ENCODE measurements around the gene HMX1.

The HMX1 gene

DNA sequence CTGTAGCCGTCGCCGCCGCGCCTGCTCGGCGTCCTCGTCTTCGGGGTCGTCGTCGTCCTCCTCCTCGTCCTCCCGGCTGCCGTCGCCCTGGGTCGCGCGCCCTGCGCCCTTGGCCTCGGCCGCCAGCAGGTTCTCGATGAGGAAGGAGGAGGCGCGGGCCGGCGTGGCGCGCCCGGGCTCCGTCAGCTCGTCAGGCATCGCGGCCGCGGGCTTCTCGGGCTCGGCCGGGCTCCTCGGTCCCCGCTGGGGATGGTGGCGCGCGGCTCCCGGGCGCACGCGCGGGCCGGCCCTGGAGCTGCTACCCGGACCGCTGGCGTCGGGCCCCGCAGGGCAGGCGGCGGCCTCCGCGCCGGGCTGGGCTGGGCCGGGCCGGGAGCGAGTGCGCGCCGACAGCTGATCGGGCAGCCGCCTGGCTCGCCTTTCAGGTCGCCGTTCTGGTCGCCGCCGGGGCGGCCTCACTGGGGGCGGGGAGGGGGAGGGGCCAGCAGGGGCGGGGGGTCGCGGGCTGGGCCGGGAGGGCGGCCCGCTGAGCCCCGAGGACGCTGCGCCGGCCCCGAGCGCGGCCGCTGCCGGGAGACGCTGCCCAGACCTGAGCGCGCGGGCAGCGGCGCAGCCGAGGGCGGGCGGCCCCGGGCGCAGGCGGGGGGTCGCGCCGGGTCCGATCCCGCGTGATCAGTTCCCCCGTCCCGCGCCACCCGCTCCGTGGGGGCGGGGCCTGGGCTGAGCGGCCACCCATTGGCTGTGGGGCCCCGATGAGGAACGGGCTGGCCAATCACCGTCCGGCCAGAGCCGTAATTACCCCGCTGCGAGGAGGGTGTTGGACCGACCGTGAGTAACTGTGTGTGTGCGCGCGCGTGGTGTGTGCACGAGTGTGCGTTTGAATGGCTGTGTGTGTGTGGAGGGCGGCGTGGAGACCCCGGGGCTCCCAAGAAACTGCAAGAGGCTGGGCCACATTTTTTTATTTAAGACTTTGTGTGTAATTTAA, at the start of gene HMX1:
HMX1 (minus strand) TSS at position 423 of the 985 bp plus-strand sequence; CDS start at position 198, 225 bp downstream.
- DNase-seq (ENCODE audit: low read depth): no peak

DNA sequence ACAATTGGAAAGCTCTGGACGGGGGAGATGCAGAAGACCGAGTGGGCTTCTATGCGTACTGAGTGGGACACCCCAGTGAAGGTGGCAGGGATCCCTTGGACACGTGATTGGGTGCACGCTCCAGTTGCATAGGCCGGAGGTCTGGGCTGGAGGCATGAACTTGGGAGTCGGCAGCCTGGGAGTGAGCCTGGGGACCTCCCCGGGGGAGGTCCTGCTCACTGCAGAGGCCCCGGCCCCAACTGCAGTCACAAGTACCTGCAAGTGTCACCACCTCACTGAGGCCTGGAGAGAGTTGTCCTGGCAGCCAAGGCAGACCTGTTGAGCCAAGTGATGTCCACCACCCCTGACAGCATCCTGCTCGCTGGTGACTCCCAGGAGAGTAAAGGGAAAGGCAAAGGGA, 49.3 kb upstream of the HMX1 start:
- no peak for DNase-seq (ENCODE audit: low read depth)

DNA sequence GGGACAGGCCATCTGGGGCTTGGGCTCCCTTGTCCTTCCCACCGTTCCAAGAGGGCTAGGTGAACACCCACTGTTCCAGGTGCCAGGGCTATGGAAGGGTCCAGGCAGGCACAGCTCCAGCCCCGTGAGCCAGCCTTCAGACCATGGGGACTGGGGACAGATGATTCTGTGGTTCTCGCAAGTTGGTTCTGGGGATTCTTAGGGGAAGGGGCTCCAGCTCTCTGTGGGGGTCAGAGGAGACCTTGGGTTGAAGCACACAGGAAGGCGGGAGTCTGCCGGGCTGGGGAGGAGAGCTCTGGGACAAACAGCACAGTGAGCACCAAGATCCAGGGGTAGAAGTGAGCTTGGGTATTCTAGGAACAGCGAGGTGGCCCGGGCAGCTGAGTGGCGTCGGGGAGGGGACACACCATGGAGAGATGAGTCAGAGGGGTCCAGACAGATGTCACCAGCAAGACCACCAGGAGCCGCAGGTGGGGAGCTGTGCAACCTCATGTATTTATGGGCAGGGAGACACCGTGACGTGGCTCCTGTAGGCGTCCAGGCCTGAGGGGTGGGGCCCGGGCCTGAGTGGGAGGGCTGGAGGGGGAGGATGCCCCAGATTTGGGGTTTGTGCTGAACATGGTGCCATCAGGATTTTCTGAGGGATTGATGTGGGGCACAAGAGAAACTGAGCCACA, 48.8 kb upstream of the HMX1 start:
- no peak for DNase-seq (ENCODE audit: low read depth)

DNA sequence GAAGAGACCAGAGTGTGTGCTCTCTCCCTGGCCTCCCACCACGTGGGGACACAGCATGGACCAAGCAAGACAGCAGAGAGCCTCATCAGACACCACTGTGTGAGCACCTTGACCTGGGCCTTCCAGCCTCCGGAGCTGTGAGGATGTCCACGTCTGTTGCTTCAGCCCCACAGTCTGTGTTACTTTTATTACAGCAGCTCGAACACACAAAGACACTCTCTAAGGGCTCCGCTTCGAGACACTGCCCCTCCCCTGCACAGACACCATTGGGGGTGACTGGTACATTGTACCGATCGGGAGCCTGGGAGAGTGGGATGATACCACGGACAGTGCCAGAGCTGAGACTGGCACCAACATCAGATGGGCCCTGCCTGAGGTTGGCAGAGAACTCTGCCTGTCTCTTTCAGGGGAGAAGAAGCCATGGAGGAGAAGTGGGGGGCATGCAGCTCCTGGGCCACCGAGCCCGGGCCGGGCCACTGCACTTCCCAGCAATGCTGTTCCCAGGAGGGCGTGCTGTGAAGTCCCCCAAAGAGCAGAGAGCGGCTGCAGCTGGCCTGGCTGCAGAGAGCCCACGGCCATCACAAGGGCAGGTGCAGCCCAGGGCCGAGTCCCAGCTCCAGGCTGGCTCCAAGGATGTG, 48.1 kb upstream of the HMX1 start:
- DNase-seq (ENCODE audit: low read depth): no peak

DNA sequence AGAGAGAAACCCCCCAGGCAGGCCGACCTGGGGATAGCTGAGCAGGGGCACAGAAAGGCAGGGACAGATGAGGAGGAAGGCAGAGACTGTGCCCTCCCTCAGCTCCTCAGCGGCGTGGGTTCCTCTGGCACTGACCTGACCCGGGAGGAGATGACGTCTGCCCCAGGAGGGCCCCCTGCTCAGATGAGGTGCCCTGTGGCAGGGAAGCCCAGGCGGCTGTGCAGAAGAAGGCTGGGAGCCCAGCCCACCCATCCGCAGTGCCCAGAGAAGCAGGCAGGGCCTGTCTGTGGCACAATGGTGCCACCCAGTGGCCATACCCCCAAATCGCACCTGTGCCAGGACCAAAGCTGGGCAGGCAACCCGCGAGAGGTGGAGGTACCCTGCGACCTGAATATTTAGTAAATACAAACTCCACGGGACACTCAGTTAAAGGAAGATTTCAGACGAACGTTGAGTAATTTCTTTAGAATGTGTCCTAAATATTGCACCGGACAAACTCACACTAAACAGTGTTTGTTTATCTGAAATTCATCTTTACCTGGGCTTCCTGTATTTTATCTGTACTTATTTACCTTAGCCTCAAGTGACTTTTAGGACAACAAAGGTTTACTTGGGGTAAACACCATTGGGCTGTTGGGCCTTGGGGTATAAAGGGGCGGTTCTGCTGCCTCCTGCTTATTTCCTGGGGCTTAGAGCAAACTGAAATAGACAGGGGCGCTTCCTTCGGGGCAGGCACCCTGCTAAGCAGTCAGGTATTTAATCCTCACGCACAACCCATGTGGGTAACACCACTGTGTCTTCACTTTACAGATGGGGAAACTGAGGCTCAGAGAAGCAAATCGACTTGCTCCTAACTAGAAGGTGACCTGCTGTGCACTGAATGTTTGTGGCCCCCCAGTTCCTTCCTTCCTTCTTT, 46.5 kb upstream of the HMX1 start:
- DNase-seq (ENCODE audit: low read depth): peak; percentile 30

DNA sequence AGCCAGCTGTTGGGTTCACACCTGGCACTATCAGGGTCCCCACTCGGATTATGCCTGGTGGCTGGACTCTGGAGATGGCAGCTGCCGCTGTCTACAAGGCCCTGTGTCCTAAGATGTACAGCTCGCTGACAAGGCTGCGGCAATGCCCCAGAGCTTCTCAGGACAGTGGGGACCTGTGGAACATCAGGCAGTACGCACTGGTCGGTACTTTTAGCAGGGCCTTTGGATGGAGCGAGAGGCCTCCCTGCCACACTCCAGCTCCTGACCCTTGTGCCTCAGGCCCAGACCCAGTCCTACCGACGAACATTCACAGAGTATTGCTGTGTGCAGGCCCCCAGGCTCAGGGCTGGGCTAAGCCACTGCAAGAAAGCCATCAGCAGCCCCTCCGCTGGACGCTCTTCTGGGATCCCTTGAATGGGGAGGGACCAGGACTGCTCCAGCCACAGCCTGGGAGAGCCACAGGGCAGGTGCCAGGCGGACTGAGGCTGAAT, 45.7 kb upstream of the HMX1 start:
- DNase-seq (ENCODE audit: low read depth): no peak

DNA sequence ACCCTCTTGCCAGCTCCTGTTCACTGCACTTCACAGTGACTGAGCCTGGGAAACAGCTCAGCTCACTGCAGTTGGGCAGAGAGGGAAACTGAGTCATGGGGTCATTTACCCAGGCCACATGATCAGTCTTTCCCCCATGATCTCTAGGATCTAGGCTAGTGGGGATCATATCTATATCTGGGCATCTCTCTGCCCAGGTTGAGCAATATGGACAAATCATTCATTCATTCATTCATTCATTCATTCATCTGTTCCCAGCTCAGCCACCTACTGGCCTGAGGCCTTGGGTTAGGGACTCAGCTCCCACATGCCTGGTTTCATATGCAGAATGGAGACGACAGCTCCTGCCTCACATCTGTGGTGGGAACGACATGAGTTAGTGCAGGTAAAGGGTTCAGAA, 45.3 kb upstream of the HMX1 start:
- no peak for DNase-seq (ENCODE audit: low read depth)

DNA sequence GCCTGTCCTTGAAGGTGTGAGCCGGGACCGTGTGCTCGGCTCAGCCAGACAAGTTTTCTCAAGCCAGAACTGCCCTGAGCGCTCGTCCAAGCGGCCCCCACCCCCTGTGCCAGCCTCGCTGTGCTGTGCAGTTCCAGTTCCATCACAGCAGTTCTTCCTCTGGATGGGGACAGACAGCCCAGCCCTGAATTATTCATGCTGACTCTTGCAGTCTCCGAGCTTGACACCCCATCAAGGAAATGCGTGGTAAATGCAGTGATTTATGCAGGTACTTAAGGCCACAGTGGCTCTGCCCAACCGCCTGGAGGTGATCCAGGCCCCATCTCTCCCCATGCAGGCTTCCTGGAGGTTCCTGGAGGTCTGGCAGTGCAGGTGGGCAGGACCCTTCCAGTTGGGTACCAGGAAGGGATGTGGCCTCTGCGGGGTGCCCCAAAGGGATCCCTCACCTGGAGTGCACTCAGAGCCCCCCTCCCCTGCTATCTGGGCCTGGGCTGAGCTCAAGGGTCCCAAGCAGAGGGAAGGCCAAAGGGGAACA, 44.8 kb upstream of the HMX1 start:
- DNase-seq (ENCODE audit: low read depth): no peak

DNA sequence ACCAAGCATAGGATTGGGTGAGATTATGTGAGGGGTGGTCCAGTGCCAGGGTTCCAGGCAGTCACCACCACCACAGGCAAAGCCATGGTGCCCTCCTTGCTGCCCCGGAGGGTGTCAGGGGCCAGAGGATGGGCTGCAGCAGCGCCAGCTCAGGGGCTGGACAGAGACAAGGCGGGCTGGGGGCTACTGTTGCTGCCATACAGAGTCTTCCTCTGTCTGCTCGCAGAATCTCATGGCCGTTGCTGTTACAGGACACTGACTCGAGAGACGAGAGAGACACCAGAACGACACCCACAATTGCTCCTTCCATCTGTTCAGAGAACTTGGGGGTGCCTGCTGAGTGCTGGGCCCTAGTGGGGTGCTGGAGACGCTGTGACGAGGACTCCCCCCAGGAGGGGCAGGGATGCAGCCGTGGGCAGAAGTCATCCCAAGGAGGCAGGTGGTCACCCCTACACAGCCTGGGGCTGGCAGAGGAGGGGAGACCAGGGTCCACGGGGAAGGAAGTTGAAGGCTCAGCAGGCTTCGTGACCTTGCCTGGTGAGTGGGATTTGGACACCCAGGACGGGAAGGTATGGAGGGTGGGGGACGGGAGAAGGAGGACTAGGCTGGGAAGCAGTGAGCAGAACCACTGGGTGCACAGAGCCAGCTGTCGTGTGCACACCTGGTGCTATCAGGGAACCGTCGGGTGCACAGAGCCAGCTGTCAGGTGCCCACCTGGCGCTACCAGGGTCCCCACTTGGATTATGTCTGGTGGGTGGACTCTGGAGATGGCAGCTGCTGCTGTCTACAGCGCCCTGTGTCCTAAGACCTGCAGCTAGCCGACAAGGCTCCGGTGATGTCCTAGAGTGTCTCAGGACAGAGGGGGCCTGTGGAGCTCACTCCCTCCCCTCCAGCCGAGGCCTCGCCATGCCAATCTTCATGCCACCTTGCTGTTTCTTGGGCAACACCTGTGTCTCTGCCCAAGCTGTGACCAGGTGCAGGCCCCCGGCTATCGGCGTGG, 43.9 kb upstream of the HMX1 start:
- no peak for DNase-seq (ENCODE audit: low read depth)

DNA sequence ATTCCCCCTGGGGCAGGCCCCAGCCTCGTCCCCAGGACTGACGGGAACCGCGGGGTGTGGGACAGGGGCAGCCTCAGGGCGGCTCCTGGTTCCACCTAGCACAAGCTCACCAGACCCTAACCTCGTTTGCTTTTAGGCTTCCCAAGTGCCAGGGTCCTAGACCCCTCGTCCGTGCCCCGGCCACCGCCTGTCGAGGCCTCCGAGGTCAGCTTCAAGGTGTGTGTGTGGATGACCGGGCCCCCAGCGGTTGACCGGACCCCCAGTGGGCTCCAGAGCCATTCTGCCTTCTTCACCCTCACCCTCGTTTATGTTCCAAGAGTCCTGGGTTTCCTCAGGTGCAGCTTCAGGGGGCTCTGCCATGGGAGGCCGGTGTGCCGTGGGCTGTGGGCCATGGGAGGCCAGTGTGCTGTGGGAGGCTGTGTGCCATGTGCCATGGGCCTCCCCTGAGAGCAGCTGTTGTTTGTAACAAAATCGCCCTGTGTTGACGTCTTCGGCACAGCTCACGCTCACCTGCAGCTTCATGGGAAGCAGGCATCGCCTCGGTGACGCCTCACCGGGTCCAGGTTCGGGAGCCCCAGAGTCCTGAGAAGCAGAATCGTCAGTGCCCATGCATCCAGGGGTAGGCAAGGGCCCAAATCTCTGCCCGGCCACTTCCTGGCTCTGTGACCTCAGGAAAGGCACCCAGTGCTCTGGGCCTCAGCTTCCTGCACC, 43.0 kb upstream of the HMX1 start:
- DNase-seq (ENCODE audit: low read depth): no peak

DNA sequence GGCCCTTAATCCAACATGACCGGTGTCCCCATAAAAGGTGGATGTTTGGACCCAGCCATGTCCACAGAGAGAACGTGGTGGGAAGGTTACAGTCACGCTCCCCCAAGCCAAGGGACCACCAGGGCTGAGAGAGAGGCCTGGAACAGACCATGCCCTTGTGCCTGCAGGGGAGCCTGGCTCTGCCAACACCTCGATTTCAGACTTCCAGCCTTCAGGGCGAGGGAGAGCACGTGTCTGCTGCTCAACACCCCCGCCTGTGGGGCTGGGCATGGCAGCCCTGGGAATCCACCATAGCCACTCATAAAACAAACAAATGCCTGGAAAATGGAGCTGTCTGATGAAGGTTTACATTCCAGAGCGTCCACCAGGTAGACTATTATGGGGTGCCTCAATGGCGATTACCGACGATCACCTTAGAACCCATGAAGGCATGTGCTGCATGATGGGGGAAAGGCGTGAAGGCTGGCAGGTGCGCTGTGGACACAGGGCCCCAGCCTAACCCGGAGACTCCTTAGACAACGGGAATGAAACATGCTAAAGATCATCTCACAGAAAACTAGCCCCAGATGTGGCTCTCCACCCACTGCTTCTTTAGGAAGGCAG, 42.3 kb upstream of the HMX1 start:
- DNase-seq (ENCODE audit: low read depth): no peak

DNA sequence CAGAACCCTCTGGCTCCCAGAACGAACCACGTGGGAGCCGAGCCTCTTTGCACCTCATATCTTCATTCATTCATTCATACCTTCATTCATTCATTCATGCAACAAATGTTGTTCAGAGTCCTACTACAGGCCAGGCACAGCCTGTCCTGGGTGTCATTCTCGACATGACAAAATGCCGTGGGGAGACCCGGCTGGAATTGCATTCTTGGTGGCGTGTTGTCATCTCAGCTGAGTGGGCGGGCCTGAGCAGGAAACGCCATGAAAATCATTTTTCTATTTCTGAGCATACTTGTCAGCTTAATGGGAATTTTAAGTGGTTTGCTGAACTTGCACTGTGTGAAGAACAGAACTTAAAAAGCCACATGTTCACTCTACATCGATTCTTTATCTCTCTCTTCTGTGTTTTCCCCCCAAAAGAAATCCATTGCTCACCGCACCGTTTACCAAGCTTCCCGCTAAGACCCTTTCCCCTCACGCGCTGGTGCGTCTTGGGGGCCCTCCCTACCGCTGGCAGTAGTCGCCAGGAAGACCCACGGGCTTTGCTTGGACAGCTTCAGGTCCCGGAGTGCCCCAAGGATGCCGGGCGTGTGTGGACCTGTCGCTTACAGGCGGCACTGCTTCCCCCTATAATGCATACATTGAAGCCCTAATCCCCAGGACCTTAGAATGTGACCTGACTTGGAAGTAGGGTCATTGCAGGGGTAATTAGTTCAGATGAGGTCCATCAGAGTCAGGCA, 41.6 kb upstream of the HMX1 start:
- DNase-seq (ENCODE audit: low read depth): no peak

DNA sequence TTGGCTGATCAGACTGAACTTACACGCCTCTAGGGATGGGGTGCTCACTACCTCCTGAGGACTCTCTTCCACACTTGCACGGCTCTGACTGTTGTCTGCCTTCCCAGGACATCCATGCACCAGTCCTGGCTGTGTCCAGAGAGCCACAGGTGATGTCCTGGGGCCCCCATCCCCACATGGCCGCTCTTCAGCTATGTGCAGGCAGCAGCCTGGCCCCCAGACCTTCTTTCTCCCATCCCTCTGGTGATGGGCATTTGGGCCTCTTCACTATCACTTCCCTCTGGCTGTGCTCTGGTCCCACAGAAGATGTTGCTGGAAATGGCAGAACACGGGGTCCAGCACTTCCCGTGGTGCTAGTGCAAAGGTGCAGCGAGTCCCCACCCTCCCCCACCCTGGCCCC, 40.9 kb upstream of the HMX1 start:
- DNase-seq (ENCODE audit: low read depth): no peak

DNA sequence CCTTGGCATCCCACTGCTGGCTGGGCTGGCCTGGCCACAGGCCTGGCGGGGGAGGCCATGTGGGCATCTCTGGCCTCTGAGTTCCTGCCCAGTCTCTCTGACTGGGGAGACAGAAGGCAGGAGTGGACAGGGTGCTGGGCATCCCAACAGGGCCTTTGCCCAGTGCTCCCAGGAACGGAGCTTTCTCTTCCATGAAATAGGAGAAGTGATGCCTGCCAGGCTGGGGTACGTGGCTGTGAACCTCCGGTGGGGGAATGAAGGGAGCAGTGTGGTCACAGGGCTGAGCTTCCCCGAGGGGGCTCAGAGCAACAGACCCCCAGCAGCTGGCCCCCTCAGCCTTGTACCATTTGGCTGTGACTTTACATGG, 40.4 kb upstream of the HMX1 start:
- DNase-seq (ENCODE audit: low read depth): no peak

DNA sequence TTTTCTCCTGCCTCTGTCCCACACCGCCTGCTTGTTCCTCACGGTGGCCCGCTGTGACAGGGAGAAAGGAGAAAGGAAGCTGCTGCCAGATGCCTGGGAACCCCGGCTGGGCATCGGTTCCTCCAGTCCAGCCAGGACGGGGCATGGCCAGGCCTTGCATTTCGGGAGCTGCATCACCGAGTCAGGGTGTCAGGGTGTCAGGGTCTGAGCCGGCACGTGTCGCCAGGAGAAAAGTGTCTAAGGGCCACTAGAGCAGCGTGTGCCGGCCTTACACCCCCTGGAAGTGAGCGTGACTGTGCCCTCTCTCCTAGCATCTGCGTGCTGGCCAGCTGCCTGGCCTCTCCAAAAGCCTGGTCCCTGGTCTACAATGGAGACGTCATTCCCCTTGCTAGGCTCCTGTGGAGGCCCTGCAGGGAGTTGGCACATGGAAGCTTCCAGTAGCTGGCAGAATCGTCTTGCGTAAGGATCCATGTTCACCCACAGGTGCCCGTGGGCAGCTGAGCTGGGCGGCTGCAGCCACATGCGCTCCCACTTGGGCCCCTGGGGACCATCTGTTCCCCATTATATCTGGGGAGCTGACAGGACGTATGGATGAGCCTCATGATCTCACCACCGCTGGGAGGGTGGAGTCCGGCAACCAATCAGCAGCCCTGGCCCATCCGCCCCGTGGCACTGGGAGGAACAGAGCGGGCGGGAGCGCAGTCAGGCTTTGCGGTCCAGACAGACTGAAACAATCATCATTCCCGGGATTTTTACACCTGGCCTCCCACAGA, 39.9 kb upstream of the HMX1 start:
- DNase-seq (ENCODE audit: low read depth): no peak

DNA sequence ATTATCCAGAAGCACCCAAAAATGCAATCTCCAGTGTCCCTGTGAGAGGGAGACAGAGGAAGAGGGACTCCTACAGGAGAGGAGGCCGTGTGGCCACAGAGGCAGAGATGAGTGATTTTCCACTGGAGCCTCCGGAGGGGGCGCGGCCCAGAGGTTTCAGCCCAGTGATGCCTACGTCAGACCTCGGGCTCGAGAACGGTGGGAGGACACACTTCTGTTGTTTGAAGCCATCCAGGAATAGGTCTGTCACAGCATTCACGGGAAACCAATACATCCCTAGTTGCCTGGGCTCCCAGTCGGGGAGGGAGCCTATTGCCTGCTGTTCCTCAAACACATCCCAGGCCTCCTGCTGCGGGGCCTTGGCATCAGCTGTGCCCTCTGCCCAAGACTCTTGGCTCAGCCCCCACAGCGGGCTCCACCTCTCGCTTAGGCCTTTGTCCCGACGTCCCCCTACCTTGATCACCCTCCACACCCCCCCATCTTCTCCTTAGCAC, 39.2 kb upstream of the HMX1 start:
- no peak for DNase-seq (ENCODE audit: low read depth)

DNA sequence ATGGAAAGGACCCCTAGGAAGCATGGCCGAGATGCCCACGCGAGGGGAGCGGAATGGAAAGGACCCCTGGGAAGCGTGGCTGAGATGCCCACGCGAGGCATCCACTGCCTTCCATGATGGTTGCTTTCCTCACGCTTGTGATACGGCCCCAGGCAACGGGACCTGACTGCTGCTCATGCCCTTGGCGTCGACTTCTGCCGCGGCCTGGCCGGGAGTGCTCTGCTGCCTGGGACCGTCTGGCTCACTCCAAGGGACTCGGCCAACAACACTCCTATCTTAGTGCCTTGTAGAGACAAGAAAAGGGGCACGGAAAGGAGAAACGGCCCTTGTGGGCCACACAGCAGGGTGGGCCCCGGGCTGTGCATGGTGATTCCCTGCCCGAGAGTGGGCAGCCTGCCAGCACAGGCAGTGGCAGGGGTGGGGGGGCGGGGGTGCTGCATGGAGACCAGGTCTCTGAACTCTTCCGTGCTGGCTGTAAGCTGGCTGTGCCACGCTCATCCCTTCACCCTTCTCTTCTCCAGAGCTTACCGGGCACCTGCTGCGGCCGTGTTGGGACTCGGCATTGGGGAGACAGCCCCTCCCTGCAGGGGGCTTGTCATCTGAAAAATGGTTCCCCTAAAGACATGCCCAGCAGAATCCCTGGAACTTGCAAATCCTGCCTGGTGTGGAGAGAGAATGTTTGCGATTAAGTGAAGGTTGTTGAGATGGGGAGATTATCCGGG, 38.6 kb upstream of the HMX1 start:
- DNase-seq (ENCODE audit: low read depth): no peak

Measured in EH (cell line).